ENCODE measurements around the gene PLD2.

GRCh38 chr17:4858068-4858881 is 51.3 kb downstream of the PLD2 start:
- no peak for TF ChIP-seq CTCF (IDR thresholded peaks at IDR 0.05; ENCODE audit: low read length)
- no peak for TF ChIP-seq EZH2 (optimal IDR thresholded peaks at IDR 0.05; ENCODE audit: low read depth, low read length)
